WTC11 (cell line): ENCODE measurements around the gene TMEM198. TPM values are rescaled to one million over a fixed set of nuclear protein-coding genes. Genes with fewer than 3 reads are reported as not detected.

Source experiments
- AR ChIP-seq: fragments of 250-450 bp; sonication (Bioruptor Pico); IDR thresholded peaks from 2 replicates; pipeline ENCODE4 v1.9.0; 2021; ENCODE audit warnings: mild to moderate bottlenecking
- ATF6 ChIP-seq: sonication (generic); formaldehyde crosslinking; IDR thresholded peaks from 2 replicates; pipeline ENCODE4 v1.8.1; 2023; ENCODE audit warnings: mild to moderate bottlenecking, missing genetic modification reagents
- CREB1 ChIP-seq: sonication (generic); formaldehyde crosslinking; IDR thresholded peaks from 2 replicates; pipeline ENCODE4 v1.8.0; 2023; ENCODE audit warnings: mild to moderate bottlenecking, missing genetic modification reagents
- CREM ChIP-seq: sonication (generic); formaldehyde crosslinking; IDR thresholded peaks from 2 replicates; pipeline ENCODE4 v1.8.1; 2022; ENCODE audit warnings: mild to moderate bottlenecking, missing genetic modification reagents, moderate library complexity
- ELF4 ChIP-seq: sonication (generic); formaldehyde crosslinking; IDR thresholded peaks from 2 replicates; pipeline ENCODE4 v1.8.1; 2022; ENCODE audit warnings: low read depth, mild to moderate bottlenecking, moderate library complexity, missing genetic modification reagents
- FOXK1 ChIP-seq: sonication (generic); formaldehyde crosslinking; IDR thresholded peaks from 2 replicates; pipeline ENCODE4 v1.8.0; 2022; ENCODE audit warnings: mild to moderate bottlenecking, moderate library complexity, missing genetic modification reagents
- GTF2I ChIP-seq: fragments of 250-450 bp; sonication (Bioruptor Pico); conservative IDR thresholded peaks from 2 replicates; pipeline ENCODE4 v1.4.0; 2021; ENCODE audit warnings: mild to moderate bottlenecking
- NFATC4 ChIP-seq: fragments of 250-450 bp; sonication (Bioruptor Pico); IDR thresholded peaks from 2 replicates; pipeline ENCODE4 v1.9.0; 2021; ENCODE audit warnings: mild to moderate bottlenecking
- NFE2L1 ChIP-seq: sonication (generic); formaldehyde crosslinking; IDR thresholded peaks from 2 replicates; pipeline ENCODE4 v1.8.1; 2023; ENCODE audit warnings: missing genetic modification reagents
- NR2C2 ChIP-seq: sonication (generic); formaldehyde crosslinking; IDR thresholded peaks from 2 replicates; pipeline ENCODE4 v1.8.0; 2022; ENCODE audit warnings: mild to moderate bottlenecking, missing genetic modification reagents
- PREB ChIP-seq: sonication (generic); formaldehyde crosslinking; IDR thresholded peaks from 2 replicates; pipeline ENCODE4 v1.8.1; 2022; ENCODE audit warnings: mild to moderate bottlenecking, missing genetic modification reagents, moderate library complexity, borderline replicate concordance
- PRRX2 ChIP-seq: fragments of 250-450 bp; sonication (Bioruptor Pico); IDR thresholded peaks from 2 replicates; pipeline ENCODE4 v1.8.0; 2021; ENCODE audit warnings: mild to moderate bottlenecking
- TEAD4 ChIP-seq: sonication (generic); formaldehyde crosslinking; IDR thresholded peaks from 2 replicates; pipeline ENCODE4 v1.8.0; 2022; ENCODE audit warnings: mild to moderate bottlenecking, missing genetic modification reagents
- USF1 ChIP-seq: sonication (generic); formaldehyde crosslinking; IDR thresholded peaks from 2 replicates; pipeline ENCODE4 v1.8.0; 2022; ENCODE audit warnings: mild to moderate bottlenecking, missing genetic modification reagents
- ZNF263 ChIP-seq: sonication (generic); formaldehyde crosslinking; IDR thresholded peaks from 2 replicates; pipeline ENCODE4 v1.8.1; 2022; ENCODE audit warnings: low read depth, mild to moderate bottlenecking, moderate library complexity, missing genetic modification reagents
- ZNF416 ChIP-seq: fragments of 250-450 bp; sonication (Bioruptor Pico); IDR thresholded peaks from 2 replicates; pipeline ENCODE4 v1.9.0; 2021; ENCODE audit warnings: mild to moderate bottlenecking, inconsistent platforms
- total RNA-seq: library from RNA; stranded (reverse); gene quantifications from 3 replicates; pipeline ENCODE4 v1.2.3, GENCODE V29; 2021
- TF ChIP-seq, protein P1 (sequence below): sonication (generic); formaldehyde crosslinking; IDR thresholded peaks from 2 replicates; pipeline ENCODE4 v1.8.0; 2023; ENCODE audit warnings: missing genetic modification reagents, mild to moderate bottlenecking, borderline replicate concordance
- TF ChIP-seq, protein P2 (sequence below): sonication (generic); formaldehyde crosslinking; IDR thresholded peaks from 2 replicates; pipeline ENCODE4 v1.8.1; 2023; ENCODE audit warnings: mild to moderate bottlenecking, moderate library complexity, missing genetic modification reagents
- TF ChIP-seq, protein P3 (sequence below): sonication (generic); formaldehyde crosslinking; IDR thresholded peaks from 2 replicates; pipeline ENCODE4 v1.8.1; 2023; ENCODE audit warnings: mild to moderate bottlenecking, missing genetic modification reagents, borderline replicate concordance
- TF ChIP-seq, protein P4 (sequence below): sonication (generic); formaldehyde crosslinking; IDR thresholded peaks from 2 replicates; pipeline ENCODE4 v1.8.1; 2023; ENCODE audit warnings: mild to moderate bottlenecking, missing genetic modification reagents

The TMEM198 gene
- total RNA-seq, 1 experiment from 2014 or later = 7.1 TPM

- TF ChIP-seq NR2C2 (CRISPR knock-in tag) (no peak; the same call in 1 of the 2 replicates), NFE2L1 (peak; percentile 55; the same call in 1 of the 2 replicates), CREM (CRISPR knock-in tag) (0 out of 2 replicates have a peak, but pooled peaks have one; percentile 50), AR (CRISPR knock-in tag) (no peak), FOXK1 (0 out of 2 replicates have a peak, but pooled peaks have one; percentile 35), ELF4 (no peak), TEAD4 (no peak), NFATC4 (CRISPR knock-in tag) (no peak), PREB (CRISPR knock-in tag) (no peak), GTF2I (no peak), USF1 (CRISPR knock-in tag) (peak; percentile 16; the same call in 1 of the 2 replicates), ATF6 (CRISPR knock-in tag) (no peak), ZNF263 (CRISPR knock-in tag) (no peak; the same call in none of the 2 replicates), CREB1 (CRISPR knock-in tag) (no peak), PRRX2 (CRISPR knock-in tag) (no peak), ZNF416 (no peak)
- TF ChIP-seq, protein P1, sequence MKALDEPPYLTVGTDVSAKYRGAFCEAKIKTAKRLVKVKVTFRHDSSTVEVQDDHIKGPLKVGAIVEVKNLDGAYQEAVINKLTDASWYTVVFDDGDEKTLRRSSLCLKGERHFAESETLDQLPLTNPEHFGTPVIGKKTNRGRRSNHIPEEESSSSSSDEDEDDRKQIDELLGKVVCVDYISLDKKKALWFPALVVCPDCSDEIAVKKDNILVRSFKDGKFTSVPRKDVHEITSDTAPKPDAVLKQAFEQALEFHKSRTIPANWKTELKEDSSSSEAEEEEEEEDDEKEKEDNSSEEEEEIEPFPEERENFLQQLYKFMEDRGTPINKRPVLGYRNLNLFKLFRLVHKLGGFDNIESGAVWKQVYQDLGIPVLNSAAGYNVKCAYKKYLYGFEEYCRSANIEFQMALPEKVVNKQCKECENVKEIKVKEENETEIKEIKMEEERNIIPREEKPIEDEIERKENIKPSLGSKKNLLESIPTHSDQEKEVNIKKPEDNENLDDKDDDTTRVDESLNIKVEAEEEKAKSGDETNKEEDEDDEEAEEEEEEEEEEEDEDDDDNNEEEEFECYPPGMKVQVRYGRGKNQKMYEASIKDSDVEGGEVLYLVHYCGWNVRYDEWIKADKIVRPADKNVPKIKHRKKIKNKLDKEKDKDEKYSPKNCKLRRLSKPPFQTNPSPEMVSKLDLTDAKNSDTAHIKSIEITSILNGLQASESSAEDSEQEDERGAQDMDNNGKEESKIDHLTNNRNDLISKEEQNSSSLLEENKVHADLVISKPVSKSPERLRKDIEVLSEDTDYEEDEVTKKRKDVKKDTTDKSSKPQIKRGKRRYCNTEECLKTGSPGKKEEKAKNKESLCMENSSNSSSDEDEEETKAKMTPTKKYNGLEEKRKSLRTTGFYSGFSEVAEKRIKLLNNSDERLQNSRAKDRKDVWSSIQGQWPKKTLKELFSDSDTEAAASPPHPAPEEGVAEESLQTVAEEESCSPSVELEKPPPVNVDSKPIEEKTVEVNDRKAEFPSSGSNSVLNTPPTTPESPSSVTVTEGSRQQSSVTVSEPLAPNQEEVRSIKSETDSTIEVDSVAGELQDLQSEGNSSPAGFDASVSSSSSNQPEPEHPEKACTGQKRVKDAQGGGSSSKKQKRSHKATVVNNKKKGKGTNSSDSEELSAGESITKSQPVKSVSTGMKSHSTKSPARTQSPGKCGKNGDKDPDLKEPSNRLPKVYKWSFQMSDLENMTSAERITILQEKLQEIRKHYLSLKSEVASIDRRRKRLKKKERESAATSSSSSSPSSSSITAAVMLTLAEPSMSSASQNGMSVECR (CRISPR knock-in tag) = no peak
- TF ChIP-seq, protein P2, sequence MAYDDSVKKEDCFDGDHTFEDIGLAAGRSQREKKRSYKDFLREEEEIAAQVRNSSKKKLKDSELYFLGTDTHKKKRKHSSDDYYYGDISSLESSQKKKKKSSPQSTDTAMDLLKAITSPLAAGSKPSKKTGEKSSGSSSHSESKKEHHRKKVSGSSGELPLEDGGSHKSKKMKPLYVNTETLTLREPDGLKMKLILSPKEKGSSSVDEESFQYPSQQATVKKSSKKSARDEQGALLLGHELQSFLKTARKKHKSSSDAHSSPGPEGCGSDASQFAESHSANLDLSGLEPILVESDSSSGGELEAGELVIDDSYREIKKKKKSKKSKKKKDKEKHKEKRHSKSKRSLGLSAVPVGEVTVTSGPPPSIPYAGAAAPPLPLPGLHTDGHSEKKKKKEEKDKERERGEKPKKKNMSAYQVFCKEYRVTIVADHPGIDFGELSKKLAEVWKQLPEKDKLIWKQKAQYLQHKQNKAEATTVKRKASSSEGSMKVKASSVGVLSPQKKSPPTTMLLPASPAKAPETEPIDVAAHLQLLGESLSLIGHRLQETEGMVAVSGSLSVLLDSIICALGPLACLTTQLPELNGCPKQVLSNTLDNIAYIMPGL (CRISPR knock-in tag) = peak; percentile 68
- TF ChIP-seq, protein P3, sequence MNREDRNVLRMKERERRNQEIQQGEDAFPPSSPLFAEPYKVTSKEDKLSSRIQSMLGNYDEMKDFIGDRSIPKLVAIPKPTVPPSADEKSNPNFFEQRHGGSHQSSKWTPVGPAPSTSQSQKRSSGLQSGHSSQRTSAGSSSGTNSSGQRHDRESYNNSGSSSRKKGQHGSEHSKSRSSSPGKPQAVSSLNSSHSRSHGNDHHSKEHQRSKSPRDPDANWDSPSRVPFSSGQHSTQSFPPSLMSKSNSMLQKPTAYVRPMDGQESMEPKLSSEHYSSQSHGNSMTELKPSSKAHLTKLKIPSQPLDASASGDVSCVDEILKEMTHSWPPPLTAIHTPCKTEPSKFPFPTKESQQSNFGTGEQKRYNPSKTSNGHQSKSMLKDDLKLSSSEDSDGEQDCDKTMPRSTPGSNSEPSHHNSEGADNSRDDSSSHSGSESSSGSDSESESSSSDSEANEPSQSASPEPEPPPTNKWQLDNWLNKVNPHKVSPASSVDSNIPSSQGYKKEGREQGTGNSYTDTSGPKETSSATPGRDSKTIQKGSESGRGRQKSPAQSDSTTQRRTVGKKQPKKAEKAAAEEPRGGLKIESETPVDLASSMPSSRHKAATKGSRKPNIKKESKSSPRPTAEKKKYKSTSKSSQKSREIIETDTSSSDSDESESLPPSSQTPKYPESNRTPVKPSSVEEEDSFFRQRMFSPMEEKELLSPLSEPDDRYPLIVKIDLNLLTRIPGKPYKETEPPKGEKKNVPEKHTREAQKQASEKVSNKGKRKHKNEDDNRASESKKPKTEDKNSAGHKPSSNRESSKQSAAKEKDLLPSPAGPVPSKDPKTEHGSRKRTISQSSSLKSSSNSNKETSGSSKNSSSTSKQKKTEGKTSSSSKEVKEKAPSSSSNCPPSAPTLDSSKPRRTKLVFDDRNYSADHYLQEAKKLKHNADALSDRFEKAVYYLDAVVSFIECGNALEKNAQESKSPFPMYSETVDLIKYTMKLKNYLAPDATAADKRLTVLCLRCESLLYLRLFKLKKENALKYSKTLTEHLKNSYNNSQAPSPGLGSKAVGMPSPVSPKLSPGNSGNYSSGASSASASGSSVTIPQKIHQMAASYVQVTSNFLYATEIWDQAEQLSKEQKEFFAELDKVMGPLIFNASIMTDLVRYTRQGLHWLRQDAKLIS (CRISPR knock-in tag) = peak; percentile 34; the same call in 1 of the 2 replicates
- TF ChIP-seq, protein P4, sequence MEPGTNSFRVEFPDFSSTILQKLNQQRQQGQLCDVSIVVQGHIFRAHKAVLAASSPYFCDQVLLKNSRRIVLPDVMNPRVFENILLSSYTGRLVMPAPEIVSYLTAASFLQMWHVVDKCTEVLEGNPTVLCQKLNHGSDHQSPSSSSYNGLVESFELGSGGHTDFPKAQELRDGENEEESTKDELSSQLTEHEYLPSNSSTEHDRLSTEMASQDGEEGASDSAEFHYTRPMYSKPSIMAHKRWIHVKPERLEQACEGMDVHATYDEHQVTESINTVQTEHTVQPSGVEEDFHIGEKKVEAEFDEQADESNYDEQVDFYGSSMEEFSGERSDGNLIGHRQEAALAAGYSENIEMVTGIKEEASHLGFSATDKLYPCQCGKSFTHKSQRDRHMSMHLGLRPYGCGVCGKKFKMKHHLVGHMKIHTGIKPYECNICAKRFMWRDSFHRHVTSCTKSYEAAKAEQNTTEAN (CRISPR knock-in tag) = peak; percentile 37; the same call in 1 of the 2 replicates
Observed at GRCh38 chr2:219570194-219570923, 26.5 kb downstream of the TMEM198 start (continued).
